Central memory CD4-positive, alpha-beta T cell (primary cell): Measurements from ENCODE around the gene COL5A1.

ENCODE experiments used
- DNase-seq: peaks from one replicate; pipeline ENCODE4 v3.0.0; 2022

The COL5A1 gene

DNA sequence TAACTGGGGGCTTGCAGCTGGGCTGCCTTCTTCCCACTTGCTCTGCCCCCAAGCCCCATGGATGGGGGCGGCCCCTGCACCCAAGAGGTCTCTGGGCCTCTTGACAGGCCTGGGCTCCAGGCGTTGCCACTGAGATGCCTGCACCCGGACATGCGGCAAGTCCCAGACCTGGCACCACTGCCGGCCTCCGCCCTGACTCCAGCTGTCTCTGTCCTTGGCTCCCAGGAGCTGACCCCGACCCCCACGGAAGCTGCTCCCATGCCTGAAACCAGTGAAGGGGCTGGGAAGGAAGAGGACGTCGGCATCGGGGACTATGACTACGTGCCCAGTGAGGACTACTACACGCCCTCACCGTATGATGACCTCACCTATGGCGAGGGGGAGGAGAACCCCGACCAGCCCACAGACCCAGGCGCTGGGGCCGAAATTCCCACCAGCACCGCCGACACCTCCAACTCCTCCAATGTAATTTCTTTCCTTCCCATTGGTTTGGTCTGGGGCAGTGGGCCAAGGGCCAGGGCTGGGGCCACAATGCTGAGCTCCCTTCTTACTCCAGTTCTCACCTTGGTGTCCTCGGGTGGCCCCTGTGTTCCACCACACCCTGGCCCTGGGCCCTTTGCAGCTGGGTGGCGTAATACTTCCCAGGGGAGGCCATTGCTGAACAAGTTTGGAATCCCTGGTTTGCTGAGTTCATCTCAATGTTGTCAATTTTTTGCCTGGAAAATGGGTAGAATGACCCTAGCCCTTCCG, 88.6 kb downstream of the COL5A1 start:
- no peak for DNase-seq

DNA sequence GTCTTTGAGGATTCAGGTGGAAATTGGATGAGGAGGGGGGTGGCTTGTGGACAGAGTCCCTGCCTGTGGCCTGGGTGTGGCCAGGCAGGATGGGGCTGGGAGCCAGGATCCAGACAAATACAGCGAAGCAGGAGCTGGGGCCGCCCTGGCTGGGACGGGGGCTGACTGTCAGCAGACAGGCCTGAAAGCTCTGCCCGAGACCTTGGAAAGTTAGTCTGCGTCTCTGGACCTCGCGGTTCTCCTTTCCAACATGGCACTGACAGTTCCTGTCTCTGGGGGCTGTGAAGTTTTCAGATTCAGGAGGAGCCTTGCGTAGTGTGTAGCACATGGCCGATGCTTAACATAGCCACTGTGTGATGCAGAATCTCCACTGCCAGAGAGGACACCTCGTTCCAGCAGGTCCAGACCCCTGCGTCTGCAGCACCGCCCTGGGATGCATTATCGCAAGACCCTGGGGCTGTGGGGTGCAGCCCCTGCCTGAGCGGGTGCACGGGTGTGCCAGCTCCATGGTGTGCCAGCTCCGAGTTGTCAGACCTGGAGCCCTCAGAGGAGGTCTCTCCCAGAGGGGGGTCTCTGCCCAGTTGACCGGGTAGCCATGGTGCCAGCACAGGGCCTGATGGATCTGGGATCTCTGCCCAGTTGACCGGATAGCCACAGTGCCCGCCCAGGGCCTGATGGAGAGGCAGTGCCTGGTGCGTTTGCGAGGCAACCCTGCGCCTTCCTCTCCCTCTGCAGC, 89.3 kb downstream of the COL5A1 start:
- no peak for DNase-seq

DNA sequence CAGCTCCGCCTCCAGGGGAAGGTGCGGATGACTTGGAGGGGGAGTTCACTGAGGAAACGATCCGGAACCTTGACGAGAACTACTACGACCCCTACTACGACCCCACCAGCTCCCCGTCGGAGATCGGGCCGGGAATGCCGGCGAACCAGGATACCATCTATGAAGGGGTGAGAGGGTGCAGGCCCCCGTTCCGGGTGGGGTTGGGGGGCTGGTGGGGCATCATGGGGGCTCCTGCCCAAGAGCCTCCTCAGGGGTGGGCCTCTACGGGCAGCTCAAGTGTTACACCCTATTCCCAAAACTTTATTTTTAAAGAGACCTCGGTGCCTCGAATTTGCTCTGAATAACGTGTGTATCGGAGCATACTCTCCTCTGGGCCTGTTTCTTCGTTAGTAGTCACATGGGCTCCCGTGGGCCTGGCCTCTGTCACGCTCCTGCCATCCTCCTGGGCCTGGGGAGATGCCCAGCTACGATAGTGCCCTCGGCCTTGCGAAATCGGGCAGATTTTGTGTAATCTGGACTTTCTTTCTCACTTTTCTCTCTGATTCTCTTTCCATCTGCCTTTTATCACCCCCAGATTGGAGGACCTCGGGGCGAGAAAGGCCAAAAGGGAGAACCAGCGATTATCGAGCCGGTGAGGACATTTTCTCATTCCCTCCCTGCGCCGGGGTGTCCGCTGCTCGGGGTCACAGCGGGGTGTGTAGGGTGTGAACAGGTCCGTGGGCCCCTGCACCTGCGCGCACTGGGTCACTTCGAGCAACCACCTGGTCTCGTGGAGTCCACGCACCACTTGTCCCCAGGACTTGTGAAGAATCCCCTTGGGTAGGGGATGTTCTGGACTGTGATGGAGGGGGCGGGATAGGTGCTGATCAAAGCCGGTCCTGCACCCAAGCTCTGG, 90.1 kb downstream of the COL5A1 start:
- no peak for DNase-seq

DNA sequence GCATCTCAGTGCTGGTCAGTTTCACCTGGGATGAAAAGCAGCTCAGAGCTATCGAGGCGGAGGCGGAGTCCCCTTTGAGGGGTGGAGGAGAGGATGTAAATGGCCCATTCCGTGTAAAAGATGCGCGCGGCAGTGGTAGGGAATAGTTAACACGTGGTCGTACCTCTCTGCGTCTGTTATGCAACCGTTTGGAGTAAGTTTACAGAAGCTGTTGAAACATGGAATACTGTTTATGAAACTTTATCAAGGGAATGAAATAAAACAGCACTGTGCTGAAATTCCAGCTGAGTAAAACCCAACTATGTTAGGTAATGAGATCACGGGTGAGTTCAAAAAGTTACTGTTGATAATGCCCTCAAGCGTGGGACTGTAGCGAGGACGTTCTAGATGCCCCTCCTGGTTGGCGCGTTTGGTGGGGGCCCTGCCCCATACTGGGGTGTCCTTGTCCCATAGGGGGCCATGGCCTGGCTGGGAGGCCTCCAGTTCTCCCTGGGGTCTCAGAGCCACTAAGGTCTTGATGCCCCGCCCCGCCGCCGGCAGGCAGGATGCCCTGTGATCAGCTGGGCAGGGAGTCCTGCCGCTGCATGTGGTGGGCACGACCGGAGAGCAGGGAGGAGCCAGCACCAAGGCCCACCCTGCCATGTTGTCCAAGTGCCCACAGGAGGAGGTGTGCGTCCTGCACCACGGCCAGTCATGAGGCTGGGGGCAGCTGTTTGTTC, 90.9 kb downstream of the COL5A1 start:
- DNase-seq = no peak

DNA sequence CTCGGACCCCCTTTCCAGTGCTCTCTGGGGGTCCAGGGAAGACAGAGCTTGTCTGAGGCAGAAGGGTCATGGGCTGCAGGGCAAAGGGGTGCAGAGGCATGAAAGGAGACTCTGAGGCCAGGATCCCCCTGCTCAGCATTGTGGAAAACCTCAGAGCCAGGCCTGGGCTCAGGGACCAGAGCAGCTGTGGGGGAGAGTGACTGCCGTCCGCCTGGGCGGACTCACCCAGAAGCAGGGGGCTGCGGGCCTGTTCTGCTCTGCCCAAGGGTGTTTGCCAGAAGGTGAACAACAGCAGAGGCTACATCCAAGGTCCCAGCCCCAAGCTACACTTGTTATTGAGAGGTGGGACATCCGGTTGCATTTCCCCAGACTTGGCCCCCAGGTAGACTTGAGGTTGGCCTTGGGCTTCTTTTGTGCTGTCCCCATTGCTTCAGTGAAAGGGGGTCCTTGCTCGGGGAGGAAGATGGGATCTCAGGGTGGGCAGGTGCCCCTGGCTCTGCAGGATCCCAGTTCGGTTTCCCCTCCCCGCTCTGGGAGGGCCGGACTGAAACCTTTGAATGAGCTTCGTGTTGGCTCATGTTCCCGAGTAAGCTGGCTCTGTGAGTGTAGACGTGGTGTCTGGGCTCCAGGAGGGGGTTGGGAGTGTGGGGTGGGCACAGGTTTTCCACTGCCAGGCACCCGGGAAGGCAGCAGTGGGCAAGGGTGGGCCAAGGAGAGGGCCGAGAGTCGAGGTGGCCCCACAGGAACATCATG, 92.1 kb downstream of the COL5A1 start:
- no peak for DNase-seq

DNA sequence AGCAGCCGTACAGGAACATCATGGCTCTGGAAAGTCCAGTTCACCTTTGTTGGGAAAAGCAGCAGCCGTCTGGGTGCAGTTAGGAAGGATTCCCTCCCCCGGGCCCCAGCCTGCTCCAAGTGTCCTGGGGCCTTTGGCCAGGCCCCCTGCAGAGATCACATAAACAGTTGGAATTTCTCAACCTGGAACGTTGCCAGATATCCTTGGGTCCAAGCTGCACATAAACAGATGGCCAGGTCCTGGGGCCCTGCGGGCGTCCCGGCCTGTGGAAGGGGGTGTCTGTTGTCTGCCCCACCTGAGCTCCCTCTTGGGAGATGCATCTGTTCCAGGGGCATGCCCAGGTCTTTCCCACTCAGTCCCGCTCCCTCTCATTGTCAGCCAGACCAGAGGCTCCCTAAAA, 92.7 kb downstream of the COL5A1 start:
- no peak for DNase-seq

DNA sequence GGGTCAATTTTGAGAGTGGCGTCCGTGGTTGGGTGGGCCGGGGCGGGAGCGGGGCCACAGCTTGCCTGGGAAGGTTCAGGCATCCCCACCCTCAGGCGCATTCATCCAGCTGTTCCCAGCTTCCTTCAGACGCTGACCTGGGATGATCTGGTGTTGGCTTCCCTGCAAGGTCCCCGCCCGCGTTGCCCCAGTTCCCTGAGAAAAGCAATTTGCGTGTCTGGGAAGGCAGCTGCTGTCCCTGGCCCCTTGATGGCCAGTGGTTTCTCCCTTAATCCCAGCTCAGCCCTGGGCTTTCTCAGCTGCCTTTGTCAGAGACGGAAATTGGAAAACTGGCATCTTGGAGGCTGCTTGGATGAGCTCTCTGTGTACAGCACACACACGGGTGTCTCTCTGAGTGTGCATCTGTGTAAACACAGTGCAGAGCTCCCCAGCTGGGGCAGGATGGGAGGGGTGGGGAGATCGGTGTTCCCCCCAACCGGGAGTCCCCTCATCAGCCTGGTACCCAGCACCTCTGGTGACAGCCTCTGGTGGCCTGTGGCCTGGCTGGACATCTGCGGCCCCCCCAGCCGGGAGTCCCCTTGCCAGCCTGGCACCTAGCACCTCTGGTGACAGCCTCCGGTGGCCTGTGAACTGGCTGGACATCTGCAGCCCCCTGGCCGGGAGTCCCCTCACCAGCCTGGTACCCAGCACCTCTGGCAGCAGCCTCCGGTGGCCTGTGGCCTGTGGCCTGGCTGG, 94.0 kb downstream of the COL5A1 start:
- no peak for DNase-seq

DNA sequence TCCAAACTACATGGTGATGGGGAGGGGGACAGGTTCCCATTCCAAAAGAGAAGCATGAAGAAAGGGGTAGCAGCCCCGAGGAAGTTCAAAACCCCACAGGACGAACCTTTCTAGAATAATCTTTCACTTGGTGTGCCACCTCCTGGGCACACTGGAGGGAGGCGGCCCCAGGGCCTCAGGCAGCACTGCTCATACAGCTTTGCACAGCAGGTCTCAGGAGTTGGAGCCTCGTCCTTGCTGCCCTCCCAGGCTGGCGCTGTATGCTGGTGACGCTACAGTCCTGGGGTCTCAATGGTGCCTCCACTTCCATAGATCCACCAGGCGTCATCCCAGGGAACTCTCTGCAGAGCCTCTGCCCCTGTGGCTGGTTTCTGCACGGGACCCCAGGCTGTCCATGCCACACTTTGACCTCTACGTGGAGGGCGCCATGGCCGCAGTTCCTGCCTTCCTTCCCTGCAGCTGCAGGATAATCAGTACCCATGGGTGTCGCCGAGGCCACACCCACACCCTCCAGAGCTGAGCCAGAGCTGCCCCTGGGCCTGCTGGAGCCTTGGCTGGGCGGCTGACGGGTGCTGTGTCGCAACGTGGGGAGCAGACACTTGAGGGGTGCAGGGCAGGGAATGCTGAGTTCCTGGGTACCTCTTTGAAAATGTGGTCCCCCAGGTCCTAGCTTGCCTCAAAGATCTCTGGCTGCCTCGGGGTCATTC, 95.3 kb downstream of the COL5A1 start:
- DNase-seq = no peak

DNA sequence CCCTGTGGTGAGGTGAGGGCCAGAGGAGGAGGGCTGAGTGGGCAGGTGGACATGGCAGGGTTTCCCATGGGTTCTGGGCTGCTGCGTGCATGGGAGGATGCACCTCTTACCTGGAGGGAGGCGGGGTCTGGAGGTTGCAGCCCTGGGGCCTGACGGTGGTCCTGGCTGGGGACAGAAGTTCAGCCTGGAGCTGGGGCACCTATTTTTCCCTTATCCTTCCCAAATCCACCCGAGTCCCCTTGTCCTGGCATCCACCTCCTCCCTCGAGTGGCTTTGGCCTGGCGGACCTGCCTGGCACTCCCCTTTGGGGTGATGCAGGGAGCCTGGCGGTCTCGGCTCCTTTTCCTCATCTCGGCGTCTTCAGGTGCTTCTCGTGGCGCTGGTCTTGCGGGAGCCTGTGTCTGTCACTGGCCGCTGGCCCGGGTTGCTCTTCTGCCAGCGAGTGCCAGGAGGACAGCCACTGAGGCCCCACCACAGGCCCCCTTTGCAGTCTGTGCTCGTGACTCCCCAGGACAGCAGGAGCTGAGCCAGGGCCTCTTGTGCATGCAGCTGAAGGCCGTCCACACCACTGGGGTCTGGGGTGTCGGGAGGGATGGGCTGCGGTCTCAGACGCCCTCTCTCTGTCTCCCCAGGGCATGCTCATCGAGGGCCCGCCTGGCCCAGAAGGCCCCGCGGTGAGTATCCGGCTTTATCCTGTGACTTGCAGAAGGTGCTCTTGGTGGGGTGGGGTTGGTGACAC, 96.4 kb downstream of the COL5A1 start:
- no peak for DNase-seq

DNA sequence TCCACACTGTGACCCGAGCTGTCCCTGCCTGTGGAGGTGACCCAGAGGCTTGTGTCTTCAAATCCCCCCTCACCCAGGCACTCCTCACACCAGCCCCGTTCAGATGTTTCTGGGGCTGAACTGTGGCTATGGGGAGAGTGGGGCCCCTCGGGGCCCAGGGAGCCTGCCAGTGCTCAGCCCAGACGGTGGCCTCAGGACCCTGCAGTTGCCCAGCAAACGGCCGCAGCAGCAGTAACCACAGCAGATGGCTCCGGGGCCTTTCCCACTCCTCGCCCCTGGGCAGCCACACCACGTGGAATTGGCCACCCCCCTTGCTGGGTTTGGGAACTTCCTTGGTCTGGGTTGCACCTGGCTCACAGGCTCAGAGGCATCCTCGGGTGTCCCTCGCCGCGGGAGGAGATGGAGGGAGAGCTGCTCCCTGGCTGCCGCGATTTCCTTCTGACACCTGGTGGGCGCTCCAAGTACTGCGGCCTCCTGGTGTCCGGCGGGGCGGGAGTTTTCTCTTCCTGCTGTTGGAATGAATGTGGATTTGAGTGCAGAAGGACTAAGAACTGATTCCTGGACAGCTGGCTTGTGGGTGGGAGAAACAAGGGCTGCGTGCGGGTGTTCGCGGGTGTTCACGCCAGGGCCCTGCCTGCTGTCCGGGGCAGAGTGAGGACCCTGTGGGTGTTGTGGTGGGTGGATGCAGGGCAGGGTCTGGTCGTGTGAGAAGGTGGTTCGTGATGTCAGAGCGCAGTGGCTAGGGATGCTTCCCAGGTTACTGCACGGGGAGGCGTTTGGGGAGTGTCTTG, 97.5 kb downstream of the COL5A1 start:
- DNase-seq = no peak

DNA sequence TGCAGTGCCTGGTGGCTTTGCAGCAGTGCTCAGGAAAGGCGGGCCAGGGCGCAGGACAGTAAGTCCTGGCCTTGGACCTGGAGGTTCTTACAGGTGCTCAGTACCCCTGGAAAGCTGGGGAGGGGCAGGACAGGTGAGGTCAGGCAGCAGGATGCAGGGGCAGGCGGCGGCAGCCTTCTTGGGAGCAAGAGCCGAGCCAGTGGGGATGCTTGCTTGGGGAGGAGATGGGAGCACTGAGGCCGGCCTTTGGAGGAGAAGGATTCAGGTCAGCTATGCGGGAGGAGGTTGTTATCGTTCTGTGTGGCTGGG, 98.0 kb downstream of the COL5A1 start:
- DNase-seq = no peak

DNA sequence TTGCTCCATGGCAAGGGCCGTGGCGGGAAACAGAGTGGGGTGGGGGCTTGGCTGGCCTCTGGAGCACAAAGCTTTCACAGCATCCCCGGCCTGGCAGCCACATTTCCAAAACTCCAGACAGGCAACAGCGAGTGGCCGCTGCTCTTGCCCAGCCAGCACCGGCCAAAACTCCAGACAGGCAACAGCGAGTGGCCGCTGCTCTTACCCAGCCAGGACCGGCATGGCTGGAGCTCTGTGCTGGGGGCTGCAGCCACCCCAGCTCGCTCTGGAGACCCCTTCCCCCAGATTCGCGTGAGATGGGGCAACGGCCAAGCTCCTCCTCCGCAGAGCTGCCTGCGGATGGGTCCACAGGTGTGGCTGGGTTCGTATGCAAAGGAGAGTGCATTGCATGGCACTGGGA, 98.5 kb downstream of the COL5A1 start:
- DNase-seq = no peak

DNA sequence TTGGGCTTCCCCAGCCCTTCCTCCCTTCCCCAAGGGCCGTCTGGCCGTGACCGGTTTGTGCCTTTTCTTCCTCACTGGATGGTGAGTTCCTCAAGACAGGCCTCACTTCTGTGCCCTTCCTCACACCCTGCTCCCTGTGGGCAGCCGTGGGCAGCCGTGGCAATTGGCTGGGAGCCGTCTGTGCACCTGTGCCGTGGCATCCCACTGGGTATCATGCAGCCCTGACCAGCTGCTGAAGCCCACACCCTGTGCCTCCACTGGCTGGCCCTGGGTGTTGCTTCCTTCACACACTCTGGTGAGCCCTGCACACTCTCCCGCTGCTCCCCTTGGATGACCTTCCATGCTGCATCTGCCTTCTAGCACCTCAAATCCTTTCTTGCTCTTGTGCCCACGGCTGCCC, 100.2 kb downstream of the COL5A1 start:
- no peak for DNase-seq

DNA sequence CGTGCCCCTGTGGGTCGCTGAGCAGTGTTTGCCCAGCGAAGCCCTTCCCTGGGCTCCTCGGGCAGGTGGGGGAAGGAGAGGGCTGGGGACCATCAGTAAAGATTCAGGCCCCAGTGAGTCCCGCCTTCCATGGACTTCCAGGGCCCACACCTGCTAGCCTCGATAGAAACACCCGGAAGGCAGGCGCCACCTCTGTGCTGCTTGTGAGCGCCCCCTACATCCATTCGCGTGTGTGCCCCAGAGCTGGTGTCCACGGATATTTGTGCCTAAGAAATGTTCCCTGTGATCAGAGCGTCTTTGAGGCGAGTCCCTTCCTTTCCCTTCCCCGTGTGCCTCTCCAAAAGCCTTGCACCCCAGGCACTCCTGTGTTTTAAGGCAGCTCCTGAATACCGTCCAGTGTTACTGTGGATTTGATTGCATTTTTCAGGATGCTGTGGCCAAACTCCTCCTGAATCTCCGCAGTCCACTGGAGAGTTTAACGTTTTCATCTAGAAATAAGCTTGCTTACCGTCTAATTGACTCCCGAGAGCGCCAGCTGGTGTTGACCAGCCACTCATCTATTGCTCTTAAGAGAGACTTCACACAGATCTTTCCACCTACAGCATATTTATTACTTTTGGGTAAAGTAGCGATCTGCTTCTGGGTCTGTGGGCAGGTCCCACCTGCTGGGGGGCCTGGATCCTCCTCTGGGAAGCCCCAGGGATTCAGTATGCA, 101.4 kb downstream of the COL5A1 start:
- DNase-seq = no peak

DNA sequence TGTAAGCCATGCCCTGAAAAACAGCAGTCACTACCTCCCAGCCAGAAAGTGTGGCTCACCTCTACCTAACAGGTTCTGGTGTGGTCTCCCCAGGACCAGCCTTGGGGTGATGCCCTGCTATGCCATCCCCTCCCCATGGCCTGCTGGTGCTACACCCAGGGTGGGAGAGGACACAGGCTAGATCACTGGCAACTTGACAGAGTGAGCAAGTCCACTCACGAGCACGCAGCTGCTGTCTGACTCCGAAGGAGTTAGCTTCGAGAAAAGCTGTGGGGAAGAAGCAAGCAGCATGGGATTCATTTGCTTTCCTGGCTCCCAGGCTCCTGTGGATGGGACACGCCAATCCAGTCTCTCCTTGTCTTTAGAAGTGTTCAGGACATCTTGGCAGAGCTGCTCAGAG, 102.2 kb downstream of the COL5A1 start:
- DNase-seq = no peak

DNA sequence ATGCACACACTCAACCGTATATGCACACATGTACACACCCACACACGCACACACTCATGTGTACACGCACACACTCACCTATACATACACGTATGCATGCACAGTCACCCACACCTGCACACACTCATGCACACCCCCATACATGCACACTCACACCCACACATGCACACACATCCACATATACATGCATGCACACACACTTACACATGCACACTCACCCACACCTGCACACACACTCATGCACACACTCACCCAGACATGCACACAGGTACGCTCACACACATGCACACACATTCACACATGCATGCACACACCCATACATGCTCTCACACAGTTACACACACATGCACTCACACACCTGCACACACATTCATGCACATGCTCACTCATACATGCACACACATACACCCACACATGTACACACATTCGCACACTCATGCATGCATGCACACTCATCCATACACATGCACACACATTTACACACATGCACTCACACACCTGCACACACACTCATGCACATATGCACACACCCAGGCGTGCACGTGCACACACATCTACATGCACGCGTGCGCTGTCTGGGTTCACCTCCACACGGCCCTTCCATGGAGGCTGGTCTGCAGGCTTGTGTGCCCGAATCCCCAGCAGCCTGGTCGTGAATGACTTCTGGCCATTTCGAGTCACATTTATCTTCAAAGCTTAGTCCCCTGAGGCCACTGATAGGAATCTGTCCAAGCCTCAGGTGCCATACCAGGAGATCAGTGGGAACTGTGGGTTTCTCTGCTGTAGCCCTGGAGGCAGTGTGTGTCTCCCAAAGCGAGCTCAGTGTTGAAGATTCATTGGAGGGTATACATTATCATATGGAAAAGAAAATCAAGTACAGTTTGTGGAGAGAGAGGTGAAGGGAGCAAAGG, 103.0 kb downstream of the COL5A1 start:
- DNase-seq = no peak

DNA sequence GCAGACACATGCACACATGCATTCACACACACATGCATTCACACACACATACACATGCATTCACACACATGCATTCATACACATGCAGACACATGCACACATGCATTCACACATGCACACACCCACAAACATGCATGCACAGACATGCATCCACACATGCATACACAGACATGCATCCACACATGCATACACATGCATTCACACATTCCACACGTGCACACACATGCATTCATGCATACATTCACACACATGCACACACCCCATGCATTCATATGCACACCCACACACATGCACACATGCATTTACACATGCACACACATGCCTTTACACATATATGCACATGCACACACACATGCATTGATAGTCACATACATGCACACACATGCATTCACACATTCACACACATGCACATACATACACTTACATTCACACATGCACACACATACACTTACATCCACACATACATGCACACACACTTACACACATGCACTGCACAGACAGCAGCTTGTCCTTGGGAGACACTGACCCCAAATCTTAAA, 106.4 kb downstream of the COL5A1 start:
- DNase-seq = no peak
